CD4-positive, alpha-beta T cell (primary cell): ENCODE results near the gene ABHD5. TPM values are rescaled to one million over a fixed set of nuclear protein-coding genes. Genes with fewer than 3 reads are reported as not detected.

Source experiments
- ATAC-seq: fragments of 200-7000 bp; cut with Tn5 transposase; one replicate; pipeline ENCODE4 v1.10.0; 2022; ENCODE audit warnings: mild to moderate bottlenecking; ENCODE audit not compliant: poor library complexity
- CTCF ChIA-PET: fragments of 350-600 bp; sonication (Branson Sonifier 250); formaldehyde crosslinking; loops from one replicate; lab custom pipeline; 2021; ENCODE audit warnings: antibody characterized with exemption, inconsistent platforms; lab: Charles Lee
- POLR2A ChIA-PET: fragments of 350-600 bp; sonication (Branson Sonifier 250); formaldehyde crosslinking; loops from one replicate; lab custom pipeline; 2021; ENCODE audit warnings: antibody characterized with exemption, inconsistent platforms; lab: Charles Lee
- DNase-seq, 14 experiments: peaks; one replicate each; pipeline ENCODE4 v3.0.0-alpha.2; 2013 to 2020; ENCODE audit warnings: mixed read lengths in 2 of 14
- H3K27ac ChIP-seq, 2 donors: one replicate each; pipeline versions ENCODE4 v1.5.1 to v1.7.0; 2013; ENCODE audit warnings: low read length in 2 of 2, low read depth in 1 of 2, mild to moderate bottlenecking in 1 of 2
- H3K27me3 ChIP-seq, 2 experiments: 1 replicate in 1 of 2; 2 replicates in 1 of 2; pipeline versions ENCODE4 v1.6.1 to v1.7.0; 2013; ENCODE audit warnings: low read length in 2 of 2, control low read depth in 1 of 2, mild to moderate bottlenecking in 1 of 2, moderate library complexity in 1 of 2; ENCODE audit not compliant: insufficient read depth in 2 of 2, control insufficient read depth in 1 of 2
- H3K36me3 ChIP-seq: one replicate; pipeline ENCODE4 v1.6.1; 2013; ENCODE audit warnings: low read length, control low read depth; ENCODE audit not compliant: insufficient read depth
- H3K4me1 ChIP-seq: one replicate; pipeline ENCODE4 v1.6.1; 2013; ENCODE audit warnings: low read length, control low read depth; ENCODE audit not compliant: insufficient read depth
- H3K4me3 ChIP-seq: one replicate; pipeline ENCODE4 v1.5.1; 2013; ENCODE audit warnings: mild to moderate bottlenecking, low read length, moderate library complexity
- H3K9me3 ChIP-seq, 2 experiments: 1 replicate in 1 of 2; 2 replicates in 1 of 2; pipeline versions ENCODE4 v1.6.1 to v1.7.0; 2013; ENCODE audit warnings: low read length in 2 of 2, mild to moderate bottlenecking in 2 of 2, control low read depth in 1 of 2, moderate library complexity in 1 of 2; ENCODE audit not compliant: control insufficient read depth in 1 of 2, insufficient read depth in 1 of 2
- H3K27ac Mint-ChIP-seq: one replicate; pipeline ENCODE4 v1.8.0; 2020; ENCODE audit warnings: mixed read lengths
- H3K27me3 Mint-ChIP-seq: one replicate; pipeline ENCODE4 v1.8.0; 2021; ENCODE audit warnings: mixed read lengths
- H3K36me3 Mint-ChIP-seq: one replicate; pipeline ENCODE4 v1.8.0; 2021; ENCODE audit warnings: low read depth, mixed read lengths
- H3K4me1 Mint-ChIP-seq: one replicate; pipeline ENCODE4 v1.8.0; 2021; ENCODE audit warnings: low read depth, mixed read lengths
- H3K4me3 Mint-ChIP-seq: one replicate; pipeline ENCODE4 v1.8.0; 2020; ENCODE audit warnings: mild to moderate bottlenecking, mixed read lengths
- H3K9me3 Mint-ChIP-seq: one replicate; pipeline ENCODE4 v1.8.0; 2020; ENCODE audit warnings: mixed read lengths
- intact Hi-C, 2 experiments: fragments of 100-400 bp; cut with DNase I in 1 of 2; cut with micrococcal nuclease in 1 of 2; formaldehyde crosslinking; loops; one replicate each; pipeline versions ENCODE4 v1.15.1 to v1.9.0; 2023 to 2025; cut with DNase I, micrococcal nuclease
- total RNA-seq, 174 experiments: library from RNA in 2 of 174; stranded (reverse) in 2 of 174; gene quantifications; one replicate each; pipeline ENCODE4 v1.2.3 and lab custom pipeline; 2021 to 2026
- TF ChIP-seq, protein P1 (sequence below): fragments of 200-600 bp; IDR thresholded peaks from one replicate; pipeline ENCODE4 v1.8.0; 2022; ENCODE audit warnings: antibody characterized with exemption, mild to moderate bottlenecking

The ABHD5 gene
- total RNA-seq, 2 experiments from 2014 or later: 6.4 to 9.3 TPM

DNA sequence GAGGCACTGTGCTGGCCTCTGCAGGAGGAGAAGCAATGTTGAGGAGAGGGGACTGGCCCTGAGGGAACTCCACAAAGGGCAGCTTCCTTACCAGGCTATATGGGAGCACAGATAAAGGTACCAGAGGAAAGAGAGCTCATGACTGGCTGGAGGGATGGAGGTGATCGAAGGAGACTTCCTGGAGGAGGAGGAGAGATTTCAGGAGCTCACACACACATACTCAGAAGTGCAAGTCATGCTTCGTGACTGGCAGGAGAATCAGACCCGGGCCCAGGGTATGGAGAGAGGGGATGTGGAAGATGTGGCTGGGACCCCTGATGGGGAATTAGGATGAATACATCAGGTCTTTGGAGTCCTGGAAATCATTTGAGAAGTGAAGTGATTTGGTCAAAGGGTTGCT lies 85.4 kb downstream of the ABHD5 start:
- intact Hi-C loops: no loop called here
- POLR2A ChIA-PET: no interaction called here
- CTCF ChIA-PET: no interaction called here

DNA sequence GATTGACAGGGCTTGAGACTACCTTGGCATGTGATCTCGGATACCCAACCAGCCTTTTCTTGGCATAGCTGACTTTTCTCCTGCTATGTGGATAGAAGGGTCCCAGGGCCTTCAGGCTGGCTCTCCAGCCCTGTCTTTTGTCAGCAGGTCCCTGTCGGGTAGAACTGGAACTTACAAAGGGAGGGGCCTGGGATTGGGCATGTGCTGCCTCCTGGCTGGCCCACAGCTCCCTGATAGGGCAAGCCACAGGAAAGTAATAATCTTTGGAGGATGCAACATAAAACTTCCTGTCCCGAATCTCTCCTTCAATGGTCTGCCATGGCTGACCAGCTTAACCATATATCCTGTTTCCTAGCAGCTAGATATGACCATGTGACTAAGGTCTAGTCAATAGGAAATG lies 89.1 kb downstream of the ABHD5 start:
- TF ChIP-seq, protein P1, sequence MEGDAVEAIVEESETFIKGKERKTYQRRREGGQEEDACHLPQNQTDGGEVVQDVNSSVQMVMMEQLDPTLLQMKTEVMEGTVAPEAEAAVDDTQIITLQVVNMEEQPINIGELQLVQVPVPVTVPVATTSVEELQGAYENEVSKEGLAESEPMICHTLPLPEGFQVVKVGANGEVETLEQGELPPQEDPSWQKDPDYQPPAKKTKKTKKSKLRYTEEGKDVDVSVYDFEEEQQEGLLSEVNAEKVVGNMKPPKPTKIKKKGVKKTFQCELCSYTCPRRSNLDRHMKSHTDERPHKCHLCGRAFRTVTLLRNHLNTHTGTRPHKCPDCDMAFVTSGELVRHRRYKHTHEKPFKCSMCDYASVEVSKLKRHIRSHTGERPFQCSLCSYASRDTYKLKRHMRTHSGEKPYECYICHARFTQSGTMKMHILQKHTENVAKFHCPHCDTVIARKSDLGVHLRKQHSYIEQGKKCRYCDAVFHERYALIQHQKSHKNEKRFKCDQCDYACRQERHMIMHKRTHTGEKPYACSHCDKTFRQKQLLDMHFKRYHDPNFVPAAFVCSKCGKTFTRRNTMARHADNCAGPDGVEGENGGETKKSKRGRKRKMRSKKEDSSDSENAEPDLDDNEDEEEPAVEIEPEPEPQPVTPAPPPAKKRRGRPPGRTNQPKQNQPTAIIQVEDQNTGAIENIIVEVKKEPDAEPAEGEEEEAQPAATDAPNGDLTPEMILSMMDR: no peak
- CTCF ChIA-PET: no interaction called here

More for the DNA sequence above, 85.4 kb downstream of the ABHD5 start:
- H3K27ac ChIP-seq: no peak overlapping the region
- H3K4me1 ChIP-seq: peaks cover 15% of the 10 kb centered on the region
- Mint-ChIP-seq H3K4me3 (no peak overlapping the region), H3K9me3 (no peaks in the 10 kb centered on the region), H3K36me3 (no peaks in the 10 kb centered on the region), H3K27ac (no peak overlapping the region), H3K4me1 (peaks cover 11% of the 10 kb centered on the region), H3K27me3 (peaks cover 6% of the 10 kb centered on the region)
- no peaks in the 10 kb centered on the region for H3K9me3 ChIP-seq
- H3K4me3 ChIP-seq: no peak overlapping the region
- TF ChIP-seq, protein P1: no peak
- H3K27me3 ChIP-seq: no peaks in the 10 kb centered on the region
- no peaks in the 10 kb centered on the region for H3K36me3 ChIP-seq
- no peak for DNase-seq
- no peak for ATAC-seq

DNA sequence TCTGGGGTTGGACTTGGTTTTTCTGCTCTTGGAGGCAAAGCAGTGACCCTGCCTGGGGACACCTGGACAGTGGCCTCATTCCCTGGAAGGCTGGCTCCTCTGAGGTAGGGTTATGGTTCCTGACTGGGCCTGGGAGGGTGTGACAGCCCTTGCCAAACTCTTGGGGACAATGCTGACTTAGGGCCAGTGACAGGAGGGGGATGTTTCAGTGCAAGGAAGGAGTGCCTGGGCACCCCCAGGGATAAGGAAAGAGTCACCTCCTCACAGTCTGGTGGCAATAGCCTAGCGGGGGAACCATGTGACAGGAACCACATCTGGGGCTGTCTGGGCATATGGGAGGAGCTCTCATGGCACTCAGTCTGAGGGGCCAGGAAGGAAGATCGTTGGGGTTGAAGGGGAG lies 91.8 kb downstream of the ABHD5 start:
- no peaks in the 10 kb centered on the region for H3K36me3 Mint-ChIP-seq
- ATAC-seq (no peak), DNase-seq (no peak)
- intact Hi-C loops: no loop called here
- ChIA-PET POLR2A (no interaction called here), CTCF (no interaction called here)
- TF ChIP-seq, protein P1: no peak
- H3K4me1 Mint-ChIP-seq: no peaks in the 10 kb centered on the region
- Histone ChIP-seq H3K9me3 (no peaks in the 10 kb centered on the region), H3K36me3 (no peaks in the 10 kb centered on the region), H3K27me3 (no peaks in the 10 kb centered on the region), H3K4me3 (no peak overlapping the region), H3K27ac (no peak overlapping the region), H3K4me1 (no peaks in the 10 kb centered on the region)
- no peak overlapping the region for H3K27ac Mint-ChIP-seq
- H3K27me3 Mint-ChIP-seq: no peaks in the 10 kb centered on the region
- H3K9me3 Mint-ChIP-seq: no peaks in the 10 kb centered on the region
- H3K4me3 Mint-ChIP-seq: no peak overlapping the region

More for the DNA sequence above, 89.1 kb downstream of the ABHD5 start:
- intact Hi-C loops: no loop called here
- Histone ChIP-seq H3K36me3 (no peaks in the 10 kb centered on the region), H3K4me1 (no peaks in the 10 kb centered on the region), H3K27ac (no peak overlapping the region), H3K4me3 (no peak overlapping the region), H3K9me3 (no peaks in the 10 kb centered on the region), H3K27me3 (no peaks in the 10 kb centered on the region)
- POLR2A ChIA-PET: no interaction called here
- Mint-ChIP-seq H3K4me1 (no peaks in the 10 kb centered on the region), H3K9me3 (no peaks in the 10 kb centered on the region), H3K36me3 (no peaks in the 10 kb centered on the region), H3K27me3 (peaks cover 6% of the 10 kb centered on the region), H3K27ac (no peak overlapping the region), H3K4me3 (no peak overlapping the region)
- DNase-seq (no peak), ATAC-seq (no peak)

Other genes starting within 250 kb of the ABHD5 start
- gene ANO10, start 68.9 kb upstream of the ABHD5 start, total RNA-seq: 1 to 10 TPM; 6.9 to 8.0 TPM